Fibroblast of lung (primary cell): ENCODE data around the gene SENP6.

Experiments
- CTCF ChIP-seq, 2 donors: IDR thresholded peaks in 1 of 2; conservative IDR thresholded peaks in 1 of 2; 1 replicate in 1 of 2; 2 replicates in 1 of 2; pipeline ENCODE4 v1.5.1; 2011 to 2012; ENCODE audit warnings: low read length in 2 of 2, control low read depth in 1 of 2, inconsistent platforms in 1 of 2, low read depth in 1 of 2, mild to moderate bottlenecking in 1 of 2
- EZH2 ChIP-seq: IDR thresholded peaks from 2 replicates; pipeline ENCODE4 v1.5.1; 2012; ENCODE audit warnings: low read length, control low read depth, mild to moderate bottlenecking; ENCODE audit errors: missing control alignments

GRCh38 chr6:75757295-75757694 is 155.6 kb downstream of the SENP6 start:
- TF ChIP-seq CTCF (conservative IDR thresholded peaks at IDR 0.05 in 1 of 2, IDR thresholded peaks at IDR 0.05 in 1 of 2; ENCODE audit: low read depth in 1 of 2, low read length in 2 of 2), result no peak
- TF ChIP-seq EZH2, result no peak
